ENCODE results near the gene GALNT2. TPM values are rescaled to one million over a fixed set of nuclear protein-coding genes. Genes with fewer than 3 reads are reported as not detected.

The GALNT2 gene
- total RNA-seq, 1 experiment from 2014 or later, result 114 TPM

DNA sequence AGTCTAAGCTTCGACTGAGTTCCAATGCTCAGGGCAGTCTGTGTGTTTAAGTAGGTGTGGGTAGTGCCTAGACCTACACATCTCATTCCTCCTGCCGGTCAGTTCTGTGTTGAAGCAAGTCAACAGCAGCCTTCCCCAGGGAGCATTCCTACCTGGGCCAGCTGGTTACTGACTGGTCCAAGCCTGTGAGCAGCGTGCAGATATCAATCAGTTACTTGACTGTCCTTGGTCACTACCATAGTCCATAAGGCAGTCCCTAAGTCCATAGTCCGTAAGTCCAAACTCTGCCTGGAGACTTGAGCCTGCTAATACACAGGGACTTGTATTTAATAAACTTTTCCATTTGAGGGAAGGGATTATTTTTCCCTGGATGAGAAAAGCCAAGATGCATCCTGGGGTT, 187.2 kb downstream of the GALNT2 start:
- TF ChIP-seq, protein P1, sequence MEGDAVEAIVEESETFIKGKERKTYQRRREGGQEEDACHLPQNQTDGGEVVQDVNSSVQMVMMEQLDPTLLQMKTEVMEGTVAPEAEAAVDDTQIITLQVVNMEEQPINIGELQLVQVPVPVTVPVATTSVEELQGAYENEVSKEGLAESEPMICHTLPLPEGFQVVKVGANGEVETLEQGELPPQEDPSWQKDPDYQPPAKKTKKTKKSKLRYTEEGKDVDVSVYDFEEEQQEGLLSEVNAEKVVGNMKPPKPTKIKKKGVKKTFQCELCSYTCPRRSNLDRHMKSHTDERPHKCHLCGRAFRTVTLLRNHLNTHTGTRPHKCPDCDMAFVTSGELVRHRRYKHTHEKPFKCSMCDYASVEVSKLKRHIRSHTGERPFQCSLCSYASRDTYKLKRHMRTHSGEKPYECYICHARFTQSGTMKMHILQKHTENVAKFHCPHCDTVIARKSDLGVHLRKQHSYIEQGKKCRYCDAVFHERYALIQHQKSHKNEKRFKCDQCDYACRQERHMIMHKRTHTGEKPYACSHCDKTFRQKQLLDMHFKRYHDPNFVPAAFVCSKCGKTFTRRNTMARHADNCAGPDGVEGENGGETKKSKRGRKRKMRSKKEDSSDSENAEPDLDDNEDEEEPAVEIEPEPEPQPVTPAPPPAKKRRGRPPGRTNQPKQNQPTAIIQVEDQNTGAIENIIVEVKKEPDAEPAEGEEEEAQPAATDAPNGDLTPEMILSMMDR (IDR thresholded peaks at IDR 0.05; ENCODE audit: unreplicated experiment), result no peak
- Mint-ChIP-seq H3K9me3 (ENCODE audit: unreplicated experiment) (no peaks in the 10 kb centered on the region), H3K27ac (ENCODE audit: low read depth, unreplicated experiment) (peak overlapping the region; percentile 5), H3K4me3 (ENCODE audit: unreplicated experiment) (no peak overlapping the region), H3K27me3 (ENCODE audit: insufficient read depth, unreplicated experiment) (no peaks in the 10 kb centered on the region), H3K36me3 (ENCODE audit: insufficient read depth, unreplicated experiment) (peaks cover 76% of the 10 kb centered on the region), H3K4me1 (ENCODE audit: insufficient read depth, unreplicated experiment) (peaks cover under 1% of the 10 kb centered on the region)
- ChIA-PET CTCF (interaction anchor here (0.6 kb wide), 1 partner anchor 786 kb away, joined by 8 read pairs; no protein-coding TSS in a partner anchor), POLR2A (no interaction called here)
- no peak for DNase-seq (ENCODE audit: unreplicated experiment)
- intact Hi-C loops (cut with micrococcal nuclease), result no loop called here
- BruUV-seq (replicated peaks), result no TSS peak

DNA sequence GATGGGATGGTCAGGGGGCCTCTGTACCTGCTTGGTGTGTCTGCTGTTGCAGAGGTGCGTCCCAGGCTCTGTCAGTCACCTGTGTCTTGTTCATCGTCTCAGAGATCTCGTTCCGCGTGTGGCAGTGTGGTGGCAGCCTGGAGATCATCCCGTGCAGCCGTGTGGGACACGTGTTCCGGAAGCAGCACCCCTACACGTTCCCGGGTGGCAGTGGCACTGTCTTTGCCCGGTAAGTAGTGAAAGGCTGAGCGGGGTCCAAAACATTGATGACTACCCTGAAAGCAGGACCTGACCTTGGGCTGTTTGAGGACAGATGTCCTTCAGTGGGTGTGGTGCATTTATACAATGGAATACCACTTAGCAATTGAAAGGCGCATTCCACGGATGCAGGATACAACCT, 188.1 kb downstream of the GALNT2 start:
- POLR2A ChIA-PET, result no interaction called here

DNA sequence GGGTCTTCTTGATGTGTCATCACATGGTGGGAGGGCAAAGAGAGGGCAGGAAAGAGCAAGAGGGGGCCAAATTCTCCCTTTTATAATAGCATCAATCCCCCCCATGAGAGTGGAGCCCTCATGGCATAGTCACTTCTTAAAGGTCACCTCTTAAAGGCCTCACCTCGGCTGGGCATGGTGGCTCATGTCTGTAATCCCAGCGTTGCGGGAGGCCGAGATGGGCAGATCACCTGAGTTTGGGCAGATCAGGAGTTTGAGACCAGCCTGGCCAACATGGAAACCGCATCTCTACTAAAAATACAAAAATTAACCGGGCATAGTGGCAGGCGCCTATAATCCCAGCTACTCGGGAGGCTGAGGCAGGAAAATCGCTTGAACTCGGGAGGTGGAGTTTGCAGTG, 189.0 kb downstream of the GALNT2 start:
- no peak overlapping the region for H3K4me3 Mint-ChIP-seq (ENCODE audit: unreplicated experiment)
- TF ChIP-seq, protein P1 (IDR thresholded peaks at IDR 0.05; ENCODE audit: unreplicated experiment), result no peak
- BruUV-seq (replicated peaks), result no TSS peak
- DNase-seq (ENCODE audit: unreplicated experiment), result no peak
- POLR2A ChIA-PET, result interaction anchor here (0.7 kb wide), 1 partner anchor 11 kb away, joined by 4 read pairs; no protein-coding TSS in a partner anchor
- intact Hi-C loops (cut with micrococcal nuclease), result no loop called here
- peaks cover 65% of the 10 kb centered on the region for H3K36me3 Mint-ChIP-seq (ENCODE audit: insufficient read depth, unreplicated experiment)
- no peaks in the 10 kb centered on the region for H3K9me3 Mint-ChIP-seq (ENCODE audit: unreplicated experiment)
- no peak overlapping the region for H3K27ac Mint-ChIP-seq (ENCODE audit: low read depth, unreplicated experiment)
- H3K4me1 Mint-ChIP-seq (ENCODE audit: insufficient read depth, unreplicated experiment), result no peaks in the 10 kb centered on the region
- H3K27me3 Mint-ChIP-seq (ENCODE audit: insufficient read depth, unreplicated experiment), result no peaks in the 10 kb centered on the region
- CTCF ChIA-PET, result interaction anchor here (0.6 to 1.1 kb wide), 4 partner anchors 11 to 122 kb away, joined by 3 to 5 read pairs (median 4); no protein-coding TSS in a partner anchor

More for the DNA sequence above, 188.1 kb downstream of the GALNT2 start:
- no peak for DNase-seq (ENCODE audit: unreplicated experiment)
- CTCF ChIA-PET, result interaction anchor here (0.7 kb wide), 1 partner anchor 18 kb away, joined by 3 read pairs; no protein-coding TSS in a partner anchor
- no peaks in the 10 kb centered on the region for H3K27me3 Mint-ChIP-seq (ENCODE audit: insufficient read depth, unreplicated experiment)
- no TSS peak for BruUV-seq (replicated peaks)
- peaks cover 74% of the 10 kb centered on the region for H3K36me3 Mint-ChIP-seq (ENCODE audit: insufficient read depth, unreplicated experiment)
- H3K27ac Mint-ChIP-seq (ENCODE audit: low read depth, unreplicated experiment), result no peak overlapping the region
- TF ChIP-seq, protein P1 (IDR thresholded peaks at IDR 0.05; ENCODE audit: unreplicated experiment), result no peak
- no peaks in the 10 kb centered on the region for H3K9me3 Mint-ChIP-seq (ENCODE audit: unreplicated experiment)
- no peak overlapping the region for H3K4me3 Mint-ChIP-seq (ENCODE audit: unreplicated experiment)
- intact Hi-C loops (cut with micrococcal nuclease), result no loop called here
- H3K4me1 Mint-ChIP-seq (ENCODE audit: insufficient read depth, unreplicated experiment), result no peaks in the 10 kb centered on the region

DNA sequence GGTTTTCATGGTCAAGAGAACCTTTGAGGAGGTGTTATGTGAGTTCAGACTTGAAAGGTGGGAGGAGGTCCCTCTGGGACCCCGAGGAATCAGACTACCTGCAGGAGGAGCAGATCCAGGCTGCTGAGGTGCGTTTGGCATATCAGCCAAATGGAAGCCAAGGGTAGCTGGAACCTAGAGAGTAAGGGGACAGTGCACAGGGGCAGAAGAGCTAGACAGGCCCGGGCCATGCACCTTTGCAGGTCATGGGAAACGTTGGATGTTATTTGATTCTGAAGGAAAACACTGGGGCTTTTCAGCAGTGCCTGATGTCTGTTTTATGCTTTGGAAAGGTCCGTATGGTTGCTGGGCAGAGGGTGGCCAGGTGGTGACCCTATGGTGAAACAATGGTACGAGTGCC, 189.9 kb downstream of the GALNT2 start:
- Mint-ChIP-seq H3K4me3 (ENCODE audit: unreplicated experiment) (no peak overlapping the region), H3K36me3 (ENCODE audit: insufficient read depth, unreplicated experiment) (peaks cover 63% of the 10 kb centered on the region), H3K27ac (ENCODE audit: low read depth, unreplicated experiment) (no peak overlapping the region), H3K4me1 (ENCODE audit: insufficient read depth, unreplicated experiment) (no peaks in the 10 kb centered on the region), H3K9me3 (ENCODE audit: unreplicated experiment) (no peaks in the 10 kb centered on the region), H3K27me3 (ENCODE audit: insufficient read depth, unreplicated experiment) (no peaks in the 10 kb centered on the region)
- DNase-seq (ENCODE audit: unreplicated experiment), result no peak
- TF ChIP-seq, protein P1 (IDR thresholded peaks at IDR 0.05; ENCODE audit: unreplicated experiment), result no peak
- intact Hi-C loops (cut with micrococcal nuclease), result no loop called here
- no TSS peak for BruUV-seq (replicated peaks)
- POLR2A ChIA-PET, result interaction anchor here (0.7 kb wide), 1 partner anchor 10 kb away, joined by 4 read pairs; no protein-coding TSS in a partner anchor
- CTCF ChIA-PET, result interaction anchor here (1.1 kb wide), 1 partner anchor 11 kb away, joined by 4 read pairs; no protein-coding TSS in a partner anchor
